WERI-Rb-1 (cell line): ENCODE results near the gene PPFIA2.

ENCODE experiments used
- DNase-seq: peaks from one replicate; pipeline ENCODE4 v3.0.0-alpha.2; 2020
- H3K27ac ChIP-seq: fragments of 250-450 bp; sonication (Bioruptor Pico); 2 replicates; pipeline ENCODE4 v1.5.1; 2020; ENCODE audit warnings: mild to moderate bottlenecking, moderate library complexity
- H3K27me3 ChIP-seq: fragments of 250-450 bp; sonication (Bioruptor Pico); 2 replicates; pipeline ENCODE4 v1.5.1; 2021; ENCODE audit warnings: mild to moderate bottlenecking, low read depth, moderate library complexity; ENCODE audit not compliant: insufficient read depth, severe bottlenecking
- H3K36me3 ChIP-seq: fragments of 250-450 bp; sonication (Bioruptor Pico); 2 replicates; pipeline ENCODE4 v1.5.1; 2020; ENCODE audit warnings: mild to moderate bottlenecking, moderate library complexity
- H3K4me3 ChIP-seq: 2 replicates; pipeline ENCODE4 v1.5.1; 2011; ENCODE audit warnings: low read depth, mild to moderate bottlenecking, control low read depth, low read length
- H3K9me3 ChIP-seq: fragments of 250-450 bp; sonication (Bioruptor Pico); 2 replicates; pipeline ENCODE4 v1.5.1; 2021; ENCODE audit warnings: mild to moderate bottlenecking, moderate library complexity; ENCODE audit not compliant: severe bottlenecking
- CTCF ChIP-seq: IDR thresholded peaks from 2 replicates; pipeline ENCODE4 v1.5.1; 2011; ENCODE audit warnings: low read depth, mild to moderate bottlenecking, control low read depth, inconsistent platforms, low read length

Gene PPFIA2

GRCh38 chr12:81274637-81275529 lies 484.3 kb downstream of the PPFIA2 start:
- no peak overlapping the region for H3K4me3 ChIP-seq
- no peak for TF ChIP-seq CTCF
- no peak for DNase-seq
- H3K9me3 ChIP-seq, result no peaks in the 10 kb centered on the region
- no peaks in the 10 kb centered on the region for H3K27me3 ChIP-seq
- no peaks in the 10 kb centered on the region for H3K36me3 ChIP-seq
- no peak overlapping the region for H3K27ac ChIP-seq

- Histone ChIP-seq H3K9me3 (no peaks in the 10 kb centered on the region), H3K36me3 (no peaks in the 10 kb centered on the region), H3K27ac (no peak overlapping the region), H3K27me3 (no peaks in the 10 kb centered on the region), H3K4me3 (no peak overlapping the region)
- no peak for DNase-seq
- TF ChIP-seq CTCF, result no peak
These were observed 488.8 kb downstream of the PPFIA2 start for GRCh38 chr12:81270385-81270784.

- Histone ChIP-seq H3K9me3 (no peaks in the 10 kb centered on the region), H3K4me3 (no peak overlapping the region), H3K27ac (no peak overlapping the region), H3K36me3 (no peaks in the 10 kb centered on the region), H3K27me3 (no peaks in the 10 kb centered on the region)
- DNase-seq, result no peak
- no peak for TF ChIP-seq CTCF
These were observed 496.1 kb downstream of the PPFIA2 start for GRCh38 chr12:81263072-81263471.

GRCh38 chr12:81261508-81262207 lies 497.5 kb downstream of the PPFIA2 start:
- Histone ChIP-seq H3K4me3 (no peak overlapping the region), H3K9me3 (no peaks in the 10 kb centered on the region), H3K27ac (no peak overlapping the region), H3K27me3 (no peaks in the 10 kb centered on the region), H3K36me3 (no peaks in the 10 kb centered on the region)
- DNase-seq, result no peak
- TF ChIP-seq CTCF, result no peak

- Histone ChIP-seq H3K27me3 (no peaks in the 10 kb centered on the region), H3K27ac (no peak overlapping the region), H3K36me3 (no peaks in the 10 kb centered on the region), H3K9me3 (no peaks in the 10 kb centered on the region), H3K4me3 (no peak overlapping the region)
- no peak for TF ChIP-seq CTCF
- no peak for DNase-seq
These were observed 499.8 kb downstream of the PPFIA2 start for GRCh38 chr12:81259360-81259759.
